22Rv1 (cell line): ENCODE measurements around the gene SLC26A1.

Experiments
- H3K27ac ChIP-seq: fragments of 450-650 bp; 2 replicates; pipeline ENCODE4 v1.5.1; 2017
- ZFX ChIP-seq: fragments of 450-650 bp; IDR thresholded peaks from 2 replicates; pipeline ENCODE4 v1.6.1; 2017; ENCODE audit warnings: antibody characterized with exemption, borderline replicate concordance
- TF ChIP-seq, protein P1 (sequence below): fragments of 450-650 bp; IDR thresholded peaks from 2 replicates; pipeline ENCODE4 v1.5.1; 2017; ENCODE audit warnings: mild to moderate bottlenecking

Gene SLC26A1

DNA sequence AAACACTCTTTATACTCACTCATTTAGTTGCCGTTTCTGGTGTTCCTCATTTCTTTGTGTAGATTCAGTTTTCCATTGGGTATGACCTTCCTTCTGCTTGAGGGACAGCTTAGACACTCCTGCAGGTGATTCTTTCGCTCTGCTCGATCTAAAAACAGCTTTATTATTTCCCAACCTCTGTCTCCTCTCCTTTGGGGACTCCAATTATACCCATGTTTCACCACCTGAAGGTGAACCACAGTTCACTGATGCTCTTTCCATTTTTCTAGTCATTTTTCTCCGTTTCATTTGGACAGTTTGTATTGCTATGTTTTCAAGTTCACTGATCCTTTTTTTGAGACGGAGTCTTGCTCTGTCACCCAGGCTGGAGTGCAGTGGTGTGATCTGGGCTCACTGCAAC is 13.7 kb upstream of the SLC26A1 start:
- no peak overlapping the region for H3K27ac ChIP-seq
- TF ChIP-seq, protein P1, sequence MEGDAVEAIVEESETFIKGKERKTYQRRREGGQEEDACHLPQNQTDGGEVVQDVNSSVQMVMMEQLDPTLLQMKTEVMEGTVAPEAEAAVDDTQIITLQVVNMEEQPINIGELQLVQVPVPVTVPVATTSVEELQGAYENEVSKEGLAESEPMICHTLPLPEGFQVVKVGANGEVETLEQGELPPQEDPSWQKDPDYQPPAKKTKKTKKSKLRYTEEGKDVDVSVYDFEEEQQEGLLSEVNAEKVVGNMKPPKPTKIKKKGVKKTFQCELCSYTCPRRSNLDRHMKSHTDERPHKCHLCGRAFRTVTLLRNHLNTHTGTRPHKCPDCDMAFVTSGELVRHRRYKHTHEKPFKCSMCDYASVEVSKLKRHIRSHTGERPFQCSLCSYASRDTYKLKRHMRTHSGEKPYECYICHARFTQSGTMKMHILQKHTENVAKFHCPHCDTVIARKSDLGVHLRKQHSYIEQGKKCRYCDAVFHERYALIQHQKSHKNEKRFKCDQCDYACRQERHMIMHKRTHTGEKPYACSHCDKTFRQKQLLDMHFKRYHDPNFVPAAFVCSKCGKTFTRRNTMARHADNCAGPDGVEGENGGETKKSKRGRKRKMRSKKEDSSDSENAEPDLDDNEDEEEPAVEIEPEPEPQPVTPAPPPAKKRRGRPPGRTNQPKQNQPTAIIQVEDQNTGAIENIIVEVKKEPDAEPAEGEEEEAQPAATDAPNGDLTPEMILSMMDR, result no peak
- no peak for TF ChIP-seq ZFX

DNA sequence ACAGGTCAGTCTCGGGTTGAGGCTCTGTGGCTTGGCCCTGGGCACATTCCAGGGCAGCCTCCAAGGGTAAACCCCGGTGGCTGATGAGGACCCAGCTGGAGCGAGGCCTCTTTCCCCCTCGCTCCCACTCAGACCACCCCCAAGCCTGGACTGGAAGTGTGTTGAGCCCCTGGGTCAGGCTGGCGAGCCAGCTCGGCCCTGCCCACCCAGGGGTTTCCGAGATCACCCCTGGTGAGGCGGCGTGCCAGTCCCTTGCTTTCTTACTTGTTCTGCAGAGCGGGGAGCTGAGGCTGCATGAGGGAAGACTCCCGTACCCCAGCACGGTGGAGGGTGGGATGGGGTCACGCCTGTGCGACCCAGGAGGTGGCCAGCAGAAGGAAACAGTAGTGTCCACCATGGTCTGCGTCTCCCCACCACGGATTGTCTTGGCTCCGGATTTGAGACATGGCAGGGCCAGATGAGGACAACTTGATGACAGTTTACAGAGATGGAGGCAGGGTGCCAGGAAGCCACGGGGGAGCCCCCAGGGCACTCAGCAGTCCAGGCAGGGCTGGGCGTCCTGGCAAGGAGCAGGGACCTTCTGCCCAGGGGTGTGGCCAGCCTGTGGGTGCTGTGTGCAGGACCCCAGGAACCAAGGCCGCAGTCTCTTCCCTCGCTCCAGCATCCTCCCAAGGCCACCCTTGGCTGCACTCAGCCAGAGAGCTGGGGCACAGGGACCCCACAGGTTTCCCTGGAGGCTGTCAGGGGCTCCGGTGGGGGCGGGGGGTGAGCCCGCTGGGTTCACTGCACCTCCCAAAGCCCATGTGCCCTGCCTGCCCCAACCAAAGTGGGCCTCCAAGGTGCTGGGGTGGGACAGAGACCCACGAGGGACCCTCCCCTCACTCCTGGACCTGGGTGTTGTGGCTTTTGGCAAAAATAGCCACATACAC is 11.6 kb upstream of the SLC26A1 start:
- no peak for TF ChIP-seq ZFX
- TF ChIP-seq, protein P1, result no peak

DNA sequence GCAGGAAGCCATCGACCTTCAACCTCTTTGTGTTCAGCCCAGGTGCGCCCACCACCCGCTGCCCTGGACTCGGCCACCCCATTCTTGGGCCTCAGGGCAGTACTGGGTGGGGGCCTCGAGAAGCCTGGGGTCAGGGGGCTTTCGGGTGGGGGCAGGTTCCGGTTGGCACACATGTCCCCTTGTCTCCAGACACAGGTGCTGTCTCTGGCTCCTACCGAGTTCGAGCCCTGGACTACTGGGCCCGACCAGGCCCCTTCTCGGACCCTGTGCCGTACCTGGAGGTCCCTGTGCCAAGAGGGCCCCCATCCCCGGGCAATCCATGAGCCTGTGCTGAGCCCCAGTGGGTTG is 10.8 kb upstream of the SLC26A1 start:
- no peak for TF ChIP-seq ZFX
- TF ChIP-seq, protein P1, result no peak
- H3K27ac ChIP-seq, result no peak overlapping the region

More for the DNA sequence above, 11.6 kb upstream of the SLC26A1 start:
- no peak overlapping the region for H3K27ac ChIP-seq

DNA sequence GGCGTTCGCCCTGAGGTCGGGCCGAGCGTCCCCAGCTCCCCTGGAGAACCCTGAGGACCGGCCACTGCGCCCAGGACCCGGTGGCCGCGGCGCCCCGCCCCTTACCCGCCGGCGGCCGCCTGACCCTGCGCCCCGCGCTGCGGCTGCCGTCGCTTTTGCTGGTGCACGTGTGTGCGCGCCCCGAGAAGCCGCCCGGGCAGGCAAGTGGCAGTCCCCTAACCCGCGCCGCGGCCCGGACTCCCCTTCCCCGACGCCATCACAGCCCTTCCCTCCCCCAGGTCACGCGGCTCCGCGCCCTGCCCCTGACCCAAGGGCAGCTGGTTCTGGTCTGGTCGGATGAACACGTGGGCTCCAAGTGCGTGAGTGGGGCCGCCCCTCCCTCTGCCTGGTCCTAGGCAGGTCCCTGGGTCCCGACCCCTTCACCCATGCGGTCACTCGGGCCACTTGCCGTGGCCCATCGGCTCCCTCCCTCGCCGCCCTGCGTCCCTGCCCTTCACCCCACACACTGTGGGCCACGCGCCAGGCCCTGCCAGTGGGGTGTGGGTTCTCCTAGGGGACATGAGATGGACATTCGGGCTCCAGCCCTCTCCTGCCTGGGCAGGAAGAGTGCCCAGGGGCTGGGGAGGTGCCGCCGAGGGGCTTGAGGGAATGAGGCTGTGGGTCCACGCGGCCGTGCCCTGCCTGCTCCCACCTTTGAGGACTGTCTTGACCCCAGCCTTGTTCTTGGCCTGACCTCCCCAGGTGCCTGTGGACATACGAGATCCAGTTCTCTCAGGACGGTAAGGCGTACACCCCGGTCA is 10.3 kb upstream of the SLC26A1 start:
- no peak overlapping the region for H3K27ac ChIP-seq
- TF ChIP-seq ZFX, result no peak
- TF ChIP-seq, protein P1, result no peak

DNA sequence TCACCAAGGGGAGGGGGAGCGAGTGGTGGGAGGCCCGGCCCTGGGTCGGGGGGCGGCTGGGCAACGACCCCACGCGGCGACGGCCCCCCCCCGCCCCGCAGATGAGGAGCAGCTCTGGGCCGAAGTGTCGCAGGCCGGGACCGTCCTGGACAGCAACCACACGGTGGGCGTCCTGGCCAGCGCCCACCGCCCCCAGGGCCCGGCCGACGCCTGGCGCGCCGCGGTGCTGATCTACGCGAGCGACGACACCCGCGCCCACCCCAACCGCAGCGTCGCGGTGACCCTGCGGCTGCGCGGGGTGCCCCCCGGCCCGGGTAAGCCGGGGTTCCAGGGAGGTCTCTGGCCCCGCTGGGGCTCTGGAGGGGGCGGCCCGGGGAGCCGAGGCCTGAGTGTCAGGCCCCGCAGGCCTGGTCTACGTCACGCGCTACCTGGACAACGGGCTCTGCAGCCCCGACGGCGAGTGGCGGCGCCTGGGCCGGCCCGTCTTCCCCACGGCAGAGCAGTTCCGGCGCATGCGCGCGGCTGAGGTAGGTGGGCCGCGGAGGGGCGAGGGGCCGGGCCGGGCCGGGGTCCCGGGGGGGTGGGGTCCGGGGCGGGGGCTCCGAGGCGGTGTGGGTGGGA is 9.5 kb upstream of the SLC26A1 start:
- no peak for TF ChIP-seq ZFX
- TF ChIP-seq, protein P1, result no peak

DNA sequence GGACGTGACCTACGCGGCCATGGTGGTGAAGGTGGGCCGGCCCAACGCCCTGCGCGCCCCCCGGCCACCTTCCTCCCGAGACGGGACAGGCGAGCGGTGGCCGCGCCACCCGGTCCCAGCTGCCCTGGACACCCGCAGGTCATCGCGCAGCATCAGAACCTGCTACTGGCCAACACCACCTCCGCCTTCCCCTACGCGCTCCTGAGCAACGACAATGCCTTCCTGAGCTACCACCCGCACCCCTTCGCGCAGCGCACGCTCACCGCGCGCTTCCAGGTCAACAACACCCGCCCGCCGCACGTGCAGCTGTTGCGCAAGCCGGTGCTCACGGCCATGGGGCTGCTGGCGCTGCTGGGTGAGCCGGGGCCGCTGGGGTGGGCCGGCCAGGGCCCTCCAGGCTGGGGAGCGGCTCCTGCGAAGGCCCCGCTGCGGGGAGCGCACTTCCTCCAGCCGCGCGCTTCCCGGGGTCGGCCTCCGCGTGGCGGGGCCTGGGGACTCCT is 9.0 kb upstream of the SLC26A1 start:
- no peak overlapping the region for H3K27ac ChIP-seq
- TF ChIP-seq, protein P1, result no peak
- TF ChIP-seq ZFX, result no peak

More for the DNA sequence above, 9.5 kb upstream of the SLC26A1 start:
- no peak overlapping the region for H3K27ac ChIP-seq
